HG02938 (cell line): ENCODE data around the gene MTHFSD.

Experiments used
- ATAC-seq: cut with Tn5 transposase; IDR thresholded peaks from one replicate; pipeline ENCODE4 v1.9.1; 2021; ENCODE audit warnings: mild to moderate bottlenecking, moderate library complexity; ENCODE audit not compliant: unreplicated experiment

Gene MTHFSD

GRCh38 chr16:86515413-86515776 is 39.6 kb downstream of the MTHFSD start:
- no peak for ATAC-seq

- no peak for ATAC-seq
These were observed 40.3 kb downstream of the MTHFSD start for GRCh38 chr16:86514481-86515376.

- no peak for ATAC-seq
These were observed 41.4 kb downstream of the MTHFSD start for GRCh38 chr16:86513471-86514277.

GRCh38 chr16:86512860-86513470 is 42.1 kb downstream of the MTHFSD start:
- no peak for ATAC-seq

- no peak for ATAC-seq
These were observed 42.7 kb downstream of the MTHFSD start for GRCh38 chr16:86512301-86512859.

GRCh38 chr16:86511317-86512161 is 43.5 kb downstream of the MTHFSD start:
- ATAC-seq = no peak

- ATAC-seq = no peak
These were observed 44.4 kb downstream of the MTHFSD start, which contains the start of gene FOXF1 for GRCh38 chr16:86510465-86511261. TSS of gene FOXF1 (plus strand) at chr16:86510527. CDS start at chr16:86510570, 43 bp downstream.

GRCh38 chr16:86509759-86510464 is 45.1 kb downstream of the MTHFSD start:
- no peak for ATAC-seq

- ATAC-seq = no peak
These were observed 45.9 kb downstream of the MTHFSD start for GRCh38 chr16:86508947-86509758.

GRCh38 chr16:86508028-86508946 is 46.7 kb downstream of the MTHFSD start:
- no peak for ATAC-seq

- no peak for ATAC-seq
These were observed 47.6 kb downstream of the MTHFSD start for GRCh38 chr16:86507173-86508027.

- no peak for ATAC-seq
These were observed 48.9 kb downstream of the MTHFSD start for GRCh38 chr16:86505899-86506864.

GRCh38 chr16:86505185-86505898 is 49.7 kb downstream of the MTHFSD start:
- no peak for ATAC-seq
